ENCODE data around the gene ACTL7B.

The ACTL7B gene

DNA sequence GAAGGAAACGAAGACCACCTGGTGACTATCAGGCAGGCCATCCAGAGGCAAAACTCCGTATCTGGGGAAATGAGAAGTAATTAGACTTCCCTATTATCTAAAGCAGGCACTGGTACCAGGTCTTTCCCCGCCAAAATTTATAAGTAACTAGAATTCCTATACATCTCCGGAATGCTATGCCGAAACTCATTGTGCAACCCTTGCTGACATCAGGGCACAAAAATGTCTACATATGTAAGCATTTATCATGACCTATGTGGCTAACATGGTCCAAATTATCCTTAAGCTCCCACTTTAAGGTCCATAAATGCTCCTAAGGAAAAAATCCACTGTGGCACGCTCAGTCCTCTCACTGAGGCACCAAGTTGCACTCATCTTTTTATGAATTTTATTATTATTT lies 17.8 kb downstream of the ACTL7B start:
- H3K27me3 ChIP-seq: no peaks in the 10 kb centered on the region
- no peak for DNase-seq
- intact Hi-C loops (cut with DNase I; ENCODE audit: low total_unique reads): no loop called here

DNA sequence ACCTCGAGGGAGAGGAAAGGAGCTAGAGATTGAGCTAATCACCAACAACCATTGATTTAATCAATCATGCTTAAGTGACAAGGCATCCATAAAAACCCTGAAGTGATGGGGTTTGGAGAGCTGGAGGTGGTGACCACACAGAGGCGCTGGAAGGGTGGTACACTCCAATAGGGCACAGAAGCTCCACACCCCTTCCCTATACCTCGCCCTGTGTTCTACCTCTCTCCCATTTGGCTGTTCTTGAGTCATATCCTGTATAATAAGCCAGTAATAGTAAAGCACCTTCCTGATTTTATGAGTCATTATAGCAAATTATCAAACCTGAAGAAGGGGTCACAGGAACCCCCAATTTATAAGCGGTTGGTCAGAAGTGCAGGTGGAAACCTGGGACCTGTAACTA lies 18.3 kb downstream of the ACTL7B start:
- no peaks in the 10 kb centered on the region for H3K4me1 ChIP-seq
- TF ChIP-seq CTCF (IDR thresholded peaks at IDR 0.05): no peak
- intact Hi-C loops (cut with DNase I; ENCODE audit: low total_unique reads): no loop called here
- no peak for DNase-seq
- no peaks in the 10 kb centered on the region for H3K27me3 ChIP-seq
- H3K27ac ChIP-seq: no peak overlapping the region
- H3K36me3 ChIP-seq: no peaks in the 10 kb centered on the region
- H3K4me3 ChIP-seq: no peak overlapping the region
- no peaks in the 10 kb centered on the region for H3K9me3 ChIP-seq

More for the DNA sequence above, 17.8 kb downstream of the ACTL7B start:
- H3K36me3 ChIP-seq: no peaks in the 10 kb centered on the region
- TF ChIP-seq CTCF (IDR thresholded peaks at IDR 0.05): no peak
- no peaks in the 10 kb centered on the region for H3K4me1 ChIP-seq
- H3K9me3 ChIP-seq: no peaks in the 10 kb centered on the region
- no peak overlapping the region for H3K4me3 ChIP-seq
- H3K27ac ChIP-seq: no peak overlapping the region

DNA sequence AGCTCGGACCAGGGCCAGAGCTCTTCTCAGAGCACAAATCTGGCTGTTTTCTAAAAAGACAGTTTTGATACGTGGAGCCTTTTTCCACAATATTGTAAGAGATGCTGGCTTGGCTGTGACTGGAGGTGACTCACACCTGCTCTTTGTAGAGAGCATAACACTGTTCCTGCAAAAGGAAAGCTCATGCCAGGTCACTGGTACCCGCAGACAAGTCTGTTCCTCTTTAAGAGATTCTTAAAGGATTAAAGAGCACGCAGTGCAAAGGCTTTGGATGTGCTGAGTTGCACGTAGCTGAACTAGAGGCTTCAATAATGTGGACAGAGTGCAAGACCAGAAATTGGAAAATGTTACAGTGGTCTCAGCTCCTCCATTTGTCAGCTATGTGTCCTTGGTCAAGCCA lies 19.0 kb downstream of the ACTL7B start:
- DNase-seq: no peak
- Histone ChIP-seq H3K4me1 (no peaks in the 10 kb centered on the region), H3K27me3 (no peaks in the 10 kb centered on the region), H3K4me3 (no peak overlapping the region), H3K27ac (no peak overlapping the region), H3K9me3 (no peaks in the 10 kb centered on the region), H3K36me3 (no peaks in the 10 kb centered on the region)
- intact Hi-C loops (cut with DNase I; ENCODE audit: low total_unique reads): no loop called here
- no peak for TF ChIP-seq CTCF (IDR thresholded peaks at IDR 0.05)

- Histone ChIP-seq H3K9me3 (no peaks in the 10 kb centered on the region), H3K27me3 (no peaks in the 10 kb centered on the region), H3K27ac (no peak overlapping the region), H3K36me3 (no peaks in the 10 kb centered on the region), H3K4me3 (no peak overlapping the region), H3K4me1 (no peaks in the 10 kb centered on the region)
- intact Hi-C loops (cut with DNase I; ENCODE audit: low total_unique reads): no loop called here
- no peak for TF ChIP-seq CTCF (IDR thresholded peaks at IDR 0.05)
- DNase-seq: no peak
Observed at GRCh38 chr9:108836319-108836718, 19.5 kb downstream of the ACTL7B start.

- Histone ChIP-seq H3K27me3 (no peaks in the 10 kb centered on the region), H3K9me3 (no peaks in the 10 kb centered on the region), H3K4me1 (no peaks in the 10 kb centered on the region), H3K36me3 (no peaks in the 10 kb centered on the region), H3K27ac (no peak overlapping the region), H3K4me3 (no peak overlapping the region)
- no peak for TF ChIP-seq CTCF (IDR thresholded peaks at IDR 0.05)
- intact Hi-C loops (cut with DNase I; ENCODE audit: low total_unique reads): no loop called here
- no peak for DNase-seq
Observed at GRCh38 chr9:108835831-108836230, 20.0 kb downstream of the ACTL7B start.

- no peak for TF ChIP-seq CTCF (IDR thresholded peaks at IDR 0.05)
- no peak overlapping the region for H3K27ac ChIP-seq
- H3K9me3 ChIP-seq: no peaks in the 10 kb centered on the region
- H3K36me3 ChIP-seq: no peaks in the 10 kb centered on the region
- no peaks in the 10 kb centered on the region for H3K27me3 ChIP-seq
- no peak for DNase-seq
- intact Hi-C loops (cut with DNase I; ENCODE audit: low total_unique reads): no loop called here
- no peaks in the 10 kb centered on the region for H3K4me1 ChIP-seq
- no peak overlapping the region for H3K4me3 ChIP-seq
Observed at GRCh38 chr9:108834959-108835665, 20.7 kb downstream of the ACTL7B start.

Measured in tibial artery (tissue), 4 donors.